Loucy (cell line): ENCODE results near the gene TUBA4B.

Experiments
- H2AFZ ChIP-seq: fragments of 200-600 bp; sonication (generic); 2 replicates; pipeline ENCODE4 v1.6.0; 2016; ENCODE audit warnings: antibody characterized with exemption, mild to moderate bottlenecking, low read length, moderate library complexity
- H3F3A ChIP-seq: fragments of 200-600 bp; 2 replicates; pipeline ENCODE4 v1.6.0; 2016; ENCODE audit warnings: antibody characterized with exemption, low read depth, mild to moderate bottlenecking
- H3K27me3 ChIP-seq: fragments of 200-600 bp; sonication (generic); 2 replicates; pipeline ENCODE4 v1.6.1; 2014; ENCODE audit warnings: low read length, mild to moderate bottlenecking; ENCODE audit not compliant: insufficient read depth, poor library complexity, severe bottlenecking
- H3K36me3 ChIP-seq: fragments of 200-600 bp; sonication (generic); 2 replicates; pipeline ENCODE4 v1.6.1; 2016; ENCODE audit warnings: low read length; ENCODE audit not compliant: insufficient read depth
- H3K4me1 ChIP-seq: fragments of 200-600 bp; sonication (generic); 2 replicates; pipeline ENCODE4 v1.5.1; 2014; ENCODE audit warnings: low read length, mild to moderate bottlenecking; ENCODE audit not compliant: insufficient read depth, poor library complexity, severe bottlenecking
- H3K4me2 ChIP-seq: fragments of 200-600 bp; sonication (generic); 2 replicates; pipeline ENCODE4 v1.6.0; 2014; ENCODE audit warnings: antibody characterized with exemption, low read length, low read depth, mild to moderate bottlenecking; ENCODE audit not compliant: poor library complexity, severe bottlenecking
- H3K4me3 ChIP-seq: fragments of 200-600 bp; sonication (generic); 2 replicates; pipeline ENCODE4 v1.5.1; 2014; ENCODE audit warnings: low read length, mild to moderate bottlenecking, mixed read lengths; ENCODE audit not compliant: poor library complexity, severe bottlenecking
- H3K79me2 ChIP-seq: fragments of 200-600 bp; sonication (generic); 2 replicates; pipeline ENCODE4 v1.6.1; 2014; ENCODE audit warnings: low read length; ENCODE audit not compliant: insufficient read depth
- H3K9ac ChIP-seq: fragments of 200-600 bp; sonication (generic); 2 replicates; pipeline ENCODE4 v1.6.0; 2014; ENCODE audit warnings: mild to moderate bottlenecking, low read depth, low read length, moderate library complexity; ENCODE audit not compliant: poor library complexity, severe bottlenecking
- H3K9me2 ChIP-seq: fragments of 200-600 bp; sonication (generic); replicated peaks from 2 replicates; pipeline ENCODE4 v1.6.1; 2016; ENCODE audit warnings: low read depth, low read length, mixed read lengths
- H3K9me3 ChIP-seq: fragments of 200-600 bp; sonication (generic); 2 replicates; pipeline ENCODE4 v1.6.1; 2014; ENCODE audit warnings: mild to moderate bottlenecking, antibody characterized with exemption, low read length, low read depth; ENCODE audit not compliant: insufficient read depth
- H4K20me1 ChIP-seq: fragments of 200-600 bp; sonication (generic); 2 replicates; pipeline ENCODE4 v1.6.0; 2014; ENCODE audit warnings: antibody characterized with exemption, low read length, mild to moderate bottlenecking; ENCODE audit not compliant: insufficient read depth, poor library complexity, severe bottlenecking
- EZH2phosphoT487 ChIP-seq: fragments of 200-600 bp; IDR thresholded peaks from 2 replicates; pipeline ENCODE4 v1.6.1; 2018; ENCODE audit warnings: antibody characterized with exemption, mild to moderate bottlenecking, moderate library complexity, borderline replicate concordance
- TF ChIP-seq, protein P1 (sequence below): fragments of 200-600 bp; sonication (generic); conservative IDR thresholded peaks from 2 replicates; pipeline ENCODE4 v1.5.1; 2014; ENCODE audit warnings: mild to moderate bottlenecking, antibody characterized with exemption, low read length

TUBA4B gene

DNA sequence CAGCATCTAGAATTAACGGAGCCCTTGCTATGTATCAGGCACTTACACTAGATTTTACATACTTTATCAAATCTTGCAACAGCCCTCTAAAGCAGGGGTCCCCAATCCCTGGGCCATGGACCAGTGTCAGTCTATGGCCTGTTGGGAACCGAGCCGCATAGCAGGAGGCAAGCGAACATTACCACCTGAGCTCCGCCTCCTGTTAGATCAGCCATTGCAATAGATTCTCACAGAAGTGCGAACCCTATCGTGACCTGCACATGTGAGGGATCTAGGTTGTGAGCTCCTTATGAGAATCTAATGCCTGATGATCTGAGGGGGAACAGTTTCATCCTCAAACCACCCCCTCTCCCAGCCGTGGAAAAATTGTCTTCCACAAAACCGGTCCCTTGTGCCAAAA, 39.6 kb downstream of the TUBA4B start:
- H3K9me3 ChIP-seq: no peaks in the 10 kb centered on the region
- no peak overlapping the region for H2AFZ ChIP-seq
- H3K9me2 ChIP-seq: no peaks in the 10 kb centered on the region
- H3K36me3 ChIP-seq: no peaks in the 10 kb centered on the region
- TF ChIP-seq, protein P1, sequence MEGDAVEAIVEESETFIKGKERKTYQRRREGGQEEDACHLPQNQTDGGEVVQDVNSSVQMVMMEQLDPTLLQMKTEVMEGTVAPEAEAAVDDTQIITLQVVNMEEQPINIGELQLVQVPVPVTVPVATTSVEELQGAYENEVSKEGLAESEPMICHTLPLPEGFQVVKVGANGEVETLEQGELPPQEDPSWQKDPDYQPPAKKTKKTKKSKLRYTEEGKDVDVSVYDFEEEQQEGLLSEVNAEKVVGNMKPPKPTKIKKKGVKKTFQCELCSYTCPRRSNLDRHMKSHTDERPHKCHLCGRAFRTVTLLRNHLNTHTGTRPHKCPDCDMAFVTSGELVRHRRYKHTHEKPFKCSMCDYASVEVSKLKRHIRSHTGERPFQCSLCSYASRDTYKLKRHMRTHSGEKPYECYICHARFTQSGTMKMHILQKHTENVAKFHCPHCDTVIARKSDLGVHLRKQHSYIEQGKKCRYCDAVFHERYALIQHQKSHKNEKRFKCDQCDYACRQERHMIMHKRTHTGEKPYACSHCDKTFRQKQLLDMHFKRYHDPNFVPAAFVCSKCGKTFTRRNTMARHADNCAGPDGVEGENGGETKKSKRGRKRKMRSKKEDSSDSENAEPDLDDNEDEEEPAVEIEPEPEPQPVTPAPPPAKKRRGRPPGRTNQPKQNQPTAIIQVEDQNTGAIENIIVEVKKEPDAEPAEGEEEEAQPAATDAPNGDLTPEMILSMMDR: no peak
- TF ChIP-seq EZH2phosphoT487: no peak
- H4K20me1 ChIP-seq: no peaks in the 10 kb centered on the region
- H3K9ac ChIP-seq: no peak overlapping the region
- no peaks in the 10 kb centered on the region for H3K27me3 ChIP-seq
- no peak overlapping the region for H3K4me3 ChIP-seq
- H3F3A ChIP-seq: no peaks in the 10 kb centered on the region
- peaks cover 17% of the 10 kb centered on the region for H3K4me1 ChIP-seq
- H3K4me2 ChIP-seq: no peak overlapping the region
- H3K79me2 ChIP-seq: no peaks in the 10 kb centered on the region

DNA sequence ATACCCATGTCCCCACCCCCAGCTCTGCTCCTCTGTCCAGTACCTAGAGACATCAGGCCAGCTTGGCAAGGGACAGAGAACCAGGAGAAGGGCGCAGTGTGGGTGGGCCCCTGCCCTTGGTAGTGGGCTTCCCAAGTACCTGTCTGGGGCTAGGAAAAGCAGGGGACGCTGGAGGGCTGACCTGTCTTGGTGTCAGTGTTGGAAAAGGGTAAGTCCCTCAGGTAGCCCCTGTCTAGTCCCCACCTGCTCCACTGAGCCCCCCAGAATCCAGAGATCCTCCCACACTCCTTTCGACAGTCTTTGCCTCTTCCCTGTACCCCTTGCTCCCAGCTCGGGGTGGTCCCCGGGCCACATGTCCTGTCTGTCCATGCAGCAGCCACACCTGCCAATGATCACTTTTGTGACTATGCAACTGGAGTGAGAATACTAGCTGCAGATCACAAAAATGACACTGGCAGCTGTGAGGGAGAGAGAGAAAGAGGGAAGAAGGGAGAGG, 40.7 kb downstream of the TUBA4B start:
- Histone ChIP-seq H3K36me3 (no peaks in the 10 kb centered on the region), H3K9me2 (no peaks in the 10 kb centered on the region), H3K9ac (peak overlapping the region; percentile 72), H3K4me2 (peak overlapping the region; percentile 66), H3K4me3 (peak overlapping the region; percentile 81), H3K79me2 (no peaks in the 10 kb centered on the region), H4K20me1 (no peaks in the 10 kb centered on the region), H2AFZ (peak overlapping the region; percentile 85; the same call in 1 of the 2 replicates), H3K27me3 (no peaks in the 10 kb centered on the region), H3K9me3 (no peaks in the 10 kb centered on the region), H3F3A (no peaks in the 10 kb centered on the region), H3K4me1 (peaks cover 10% of the 10 kb centered on the region)
- TF ChIP-seq, protein P1: no peak
- TF ChIP-seq EZH2phosphoT487: no peak

DNA sequence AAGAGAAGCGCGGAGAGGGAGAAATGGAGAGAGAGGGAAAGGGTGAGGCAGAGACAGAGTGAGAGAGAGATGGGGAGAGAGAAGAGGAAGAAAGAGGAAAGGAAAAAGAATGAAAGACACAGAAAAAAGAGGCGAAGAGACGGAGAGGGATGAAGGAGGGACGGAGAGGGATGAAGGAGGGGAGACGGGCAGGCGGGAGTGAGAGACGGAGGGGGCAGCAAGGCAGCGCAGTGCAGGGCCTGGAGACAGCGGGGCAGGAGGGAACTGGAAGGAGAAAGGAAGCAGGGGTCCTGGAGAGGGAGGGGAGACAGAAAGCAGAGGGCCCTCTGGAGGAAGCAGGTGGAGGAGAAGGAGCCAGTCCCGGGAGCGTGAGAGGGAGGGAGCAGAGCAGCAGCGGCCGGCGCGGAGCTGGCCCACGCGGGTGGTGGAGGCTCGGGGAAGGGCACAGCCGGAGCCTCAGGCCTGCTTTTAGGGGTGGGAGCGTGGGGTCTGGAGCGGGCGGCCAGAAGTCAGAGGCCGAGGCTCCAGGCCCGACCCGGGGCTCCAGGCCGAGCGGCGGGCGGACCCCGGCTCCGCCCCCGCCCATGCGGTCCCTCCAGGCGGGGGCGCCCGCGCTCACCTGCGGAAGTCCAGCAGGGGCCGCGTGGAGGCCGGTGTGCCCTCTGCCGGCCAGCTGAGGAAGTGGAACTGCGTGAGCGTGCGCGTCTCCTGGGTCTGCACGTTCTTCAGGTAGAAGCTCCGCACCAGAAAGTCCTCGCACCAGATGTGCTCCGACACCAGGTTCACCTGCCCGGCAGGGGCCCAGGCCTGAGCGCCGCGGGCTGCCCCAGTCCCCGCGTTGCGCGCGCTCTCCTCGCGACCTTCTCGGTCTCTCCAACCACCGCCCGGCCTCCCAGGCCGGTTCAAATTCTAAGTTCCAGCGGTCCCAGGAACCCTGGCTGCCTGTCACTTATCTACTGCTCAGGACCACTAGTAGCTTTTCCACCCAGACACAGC, 41.6 kb downstream of the TUBA4B start:
- TF ChIP-seq, protein P1: peak; percentile 92
- no peak for TF ChIP-seq EZH2phosphoT487
- Histone ChIP-seq H2AFZ (peak overlapping the region; percentile 85), H3F3A (no peaks in the 10 kb centered on the region), H3K79me2 (no peaks in the 10 kb centered on the region), H3K4me2 (peak overlapping the region; percentile 66), H3K36me3 (no peaks in the 10 kb centered on the region), H4K20me1 (no peaks in the 10 kb centered on the region), H3K27me3 (no peaks in the 10 kb centered on the region), H3K9me2 (no peaks in the 10 kb centered on the region), H3K4me3 (peak overlapping the region; percentile 81), H3K9ac (peak overlapping the region; percentile 72), H3K4me1 (peaks cover 10% of the 10 kb centered on the region), H3K9me3 (no peaks in the 10 kb centered on the region)
